HG03442 (cell line): ENCODE results near the gene PRR23E.

Experiments
- ATAC-seq: cut with Tn5 transposase; IDR thresholded peaks from one replicate; pipeline ENCODE4 v1.9.1; 2021; ENCODE audit warnings: mild to moderate bottlenecking, moderate library complexity; ENCODE audit not compliant: unreplicated experiment

PRR23E gene

GRCh38 chr3:127183931-127184869, 8.7 kb upstream of the PRR23E start:
- ATAC-seq: no peak

GRCh38 chr3:127184870-127185216, 8.1 kb upstream of the PRR23E start:
- no peak for ATAC-seq

GRCh38 chr3:127185268-127185667, 7.7 kb upstream of the PRR23E start:
- ATAC-seq: no peak

- no peak for ATAC-seq
These were observed 6.8 kb upstream of the PRR23E start for GRCh38 chr3:127185962-127186674.

GRCh38 chr3:127187316-127187715, 5.6 kb upstream of the PRR23E start:
- no peak for ATAC-seq

- no peak for ATAC-seq
These were observed 410 bp downstream of the PRR23E start for GRCh38 chr3:127193341-127193740.

- ATAC-seq: no peak
These were observed 844 bp downstream of the PRR23E start for GRCh38 chr3:127193775-127194174.

GRCh38 chr3:127194601-127195187, 1.8 kb downstream of the PRR23E start:
- no peak for ATAC-seq

- ATAC-seq: no peak
These were observed 2.5 kb downstream of the PRR23E start for GRCh38 chr3:127195417-127195816.

GRCh38 chr3:127196002-127196401, 3.1 kb downstream of the PRR23E start:
- no peak for ATAC-seq

- ATAC-seq: no peak
These were observed 3.8 kb downstream of the PRR23E start for GRCh38 chr3:127196466-127197299.

GRCh38 chr3:127197300-127198189, 4.6 kb downstream of the PRR23E start:
- ATAC-seq: no peak

- ATAC-seq: no peak
These were observed 7.3 kb downstream of the PRR23E start for GRCh38 chr3:127200086-127200691.

GRCh38 chr3:127203024-127203423, 10.1 kb downstream of the PRR23E start:
- ATAC-seq: no peak

- ATAC-seq: no peak
These were observed 12.1 kb downstream of the PRR23E start for GRCh38 chr3:127204841-127205582.

GRCh38 chr3:127206154-127206553, 13.2 kb downstream of the PRR23E start:
- ATAC-seq: no peak

GRCh38 chr3:127206611-127207516, 13.9 kb downstream of the PRR23E start:
- ATAC-seq: no peak
